ENCODE measurements around the gene RTL3.

RTL3 gene, protein sequence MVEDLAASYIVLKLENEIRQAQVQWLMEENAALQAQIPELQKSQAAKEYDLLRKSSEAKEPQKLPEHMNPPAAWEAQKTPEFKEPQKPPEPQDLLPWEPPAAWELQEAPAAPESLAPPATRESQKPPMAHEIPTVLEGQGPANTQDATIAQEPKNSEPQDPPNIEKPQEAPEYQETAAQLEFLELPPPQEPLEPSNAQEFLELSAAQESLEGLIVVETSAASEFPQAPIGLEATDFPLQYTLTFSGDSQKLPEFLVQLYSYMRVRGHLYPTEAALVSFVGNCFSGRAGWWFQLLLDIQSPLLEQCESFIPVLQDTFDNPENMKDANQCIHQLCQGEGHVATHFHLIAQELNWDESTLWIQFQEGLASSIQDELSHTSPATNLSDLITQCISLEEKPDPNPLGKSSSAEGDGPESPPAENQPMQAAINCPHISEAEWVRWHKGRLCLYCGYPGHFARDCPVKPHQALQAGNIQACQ

DNA sequence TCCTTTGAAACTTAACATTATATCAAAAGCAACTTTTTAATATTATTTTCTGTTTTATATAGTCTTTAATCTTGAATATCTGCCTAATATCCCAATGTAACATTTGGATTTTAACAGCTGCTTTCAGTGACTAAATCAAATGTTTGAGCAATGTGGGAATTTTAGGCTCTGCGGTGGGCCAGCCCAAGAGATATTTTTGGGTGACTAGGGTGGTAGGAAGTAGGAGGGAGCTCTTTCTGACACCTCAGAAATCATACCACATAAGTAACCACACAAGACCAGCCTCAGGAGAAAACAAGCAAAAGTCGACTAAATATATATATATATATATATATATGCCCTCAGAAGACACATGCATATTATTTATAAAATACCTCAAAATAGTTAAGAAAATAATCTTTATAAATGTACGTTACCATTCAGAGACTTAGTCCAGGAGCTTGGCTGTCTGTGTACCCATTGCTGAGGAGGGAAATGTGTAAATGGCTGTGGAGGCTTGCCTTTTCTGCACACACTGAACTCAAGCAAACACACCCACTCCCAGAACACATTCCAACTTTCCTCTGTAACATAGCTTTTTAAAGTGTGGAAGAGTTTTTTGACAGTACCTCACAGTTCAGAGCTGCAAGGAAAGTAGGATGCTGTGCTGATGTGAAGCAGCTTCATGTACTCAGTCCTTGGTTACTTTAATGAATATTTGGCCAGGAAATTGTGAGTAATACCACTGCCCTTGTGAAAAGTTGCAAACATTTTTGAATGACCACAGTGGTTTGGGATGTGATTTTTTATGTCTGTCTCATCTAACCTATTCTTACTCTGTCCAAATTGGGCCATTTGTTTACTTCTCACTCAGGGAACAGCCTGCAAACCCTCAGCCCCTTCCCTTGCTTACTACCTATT is at the start of gene RTL3:
RTL3 (minus strand) TSS at position 484 of the 900 bp plus-strand sequence. CDS start 908 bp downstream, outside the sequence.
- no peak for DNase-seq (ENCODE audit: low spot score)
- TF ChIP-seq CTCF (IDR thresholded peaks at IDR 0.05; ENCODE audit: extremely low read depth, insufficient read depth, missing control alignments) = no peak
- in situ Hi-C loops (cut with MboI; ENCODE audit: low pct_unique_long_range_greater_than_20kb, low sequenced_read_pairs, unreplicated experiment) = no loop called here

GRCh38 chrX:78708816-78709215 is 49.7 kb upstream of the RTL3 start:
- DNase-seq (ENCODE audit: low spot score) = no peak
- in situ Hi-C loops (cut with MboI; ENCODE audit: low pct_unique_long_range_greater_than_20kb, low sequenced_read_pairs, unreplicated experiment) = no loop called here
- no peak for TF ChIP-seq CTCF (IDR thresholded peaks at IDR 0.05; ENCODE audit: extremely low read depth, insufficient read depth, missing control alignments)

DNA sequence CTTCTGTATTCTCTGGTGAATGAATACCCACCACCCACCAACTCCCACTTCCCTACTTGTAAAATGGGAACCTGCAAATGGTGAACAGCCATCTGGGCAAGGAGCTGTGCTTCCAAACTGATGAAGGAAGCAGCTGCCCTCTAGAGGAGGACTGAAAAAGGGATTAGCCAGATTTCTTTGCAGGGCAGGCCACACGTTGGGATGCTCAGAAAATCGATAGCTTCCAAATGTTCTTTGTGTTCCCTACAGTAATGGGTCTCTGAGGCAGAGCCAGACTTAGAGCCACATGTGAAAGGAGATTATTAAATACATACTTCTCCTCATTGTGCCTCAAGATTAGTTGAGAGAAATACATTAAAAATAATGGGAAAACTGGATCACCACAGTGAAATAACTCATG is 49.1 kb upstream of the RTL3 start:
- in situ Hi-C loops (cut with MboI; ENCODE audit: low pct_unique_long_range_greater_than_20kb, low sequenced_read_pairs, unreplicated experiment) = no loop called here
- peak; percentile 42 for TF ChIP-seq CTCF (IDR thresholded peaks at IDR 0.05; ENCODE audit: extremely low read depth, insufficient read depth, missing control alignments)
- DNase-seq (ENCODE audit: low spot score) = peak; percentile 6

DNA sequence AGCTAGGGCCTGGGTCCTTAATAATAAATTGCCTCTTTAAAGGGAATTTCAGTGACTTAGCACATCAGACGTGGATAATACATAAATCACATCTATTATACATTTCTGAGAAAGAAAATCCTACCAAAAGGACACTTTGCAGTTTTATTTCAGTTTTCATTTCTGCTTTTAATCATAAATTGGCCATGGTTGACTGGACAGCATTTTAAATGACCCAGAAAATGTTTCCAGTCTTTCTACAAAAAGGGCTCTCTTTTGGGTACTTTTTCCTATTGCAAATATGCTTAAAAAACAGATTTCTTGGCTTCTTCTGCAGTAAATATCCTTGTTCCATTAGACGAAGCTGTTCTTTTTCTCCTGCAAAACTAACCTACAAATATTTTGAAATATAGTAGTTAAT is 46.9 kb upstream of the RTL3 start:
- DNase-seq (ENCODE audit: low spot score) = no peak
- in situ Hi-C loops (cut with MboI; ENCODE audit: low pct_unique_long_range_greater_than_20kb, low sequenced_read_pairs, unreplicated experiment) = no loop called here
- TF ChIP-seq CTCF (IDR thresholded peaks at IDR 0.05; ENCODE audit: extremely low read depth, insufficient read depth, missing control alignments) = no peak

- TF ChIP-seq CTCF (IDR thresholded peaks at IDR 0.05; ENCODE audit: extremely low read depth, insufficient read depth, missing control alignments) = no peak
- no peak for DNase-seq (ENCODE audit: low spot score)
- in situ Hi-C loops (cut with MboI; ENCODE audit: low pct_unique_long_range_greater_than_20kb, low sequenced_read_pairs, unreplicated experiment) = no loop called here
These were observed 34.4 kb upstream of the RTL3 start for GRCh38 chrX:78693536-78693935.

DNA sequence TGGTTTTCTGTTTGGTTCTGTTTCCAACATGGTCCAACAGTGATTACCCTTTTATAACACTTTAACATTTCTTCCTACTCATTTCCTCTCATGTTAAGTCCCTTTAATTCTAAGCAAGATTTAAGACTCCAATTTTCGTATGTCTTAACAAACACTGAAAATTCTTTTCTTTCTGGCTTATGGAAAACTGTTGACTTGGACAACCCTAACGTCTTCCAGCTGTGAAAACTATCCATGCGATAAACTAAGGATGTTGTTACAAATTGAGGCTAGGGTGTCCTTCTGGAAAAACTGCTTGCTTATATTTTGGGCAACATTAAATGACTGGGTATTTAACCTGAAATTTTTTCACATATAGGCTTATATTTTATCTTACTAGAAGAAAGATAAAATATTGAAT is 33.9 kb upstream of the RTL3 start:
- in situ Hi-C loops (cut with MboI; ENCODE audit: low pct_unique_long_range_greater_than_20kb, low sequenced_read_pairs, unreplicated experiment) = no loop called here
- DNase-seq (ENCODE audit: low spot score) = no peak
- TF ChIP-seq CTCF (IDR thresholded peaks at IDR 0.05; ENCODE audit: extremely low read depth, insufficient read depth, missing control alignments) = no peak

All from GM13977 (cell line).